Measurements from ENCODE around the gene HACD2. TPM values are rescaled to one million over a fixed set of nuclear protein-coding genes. Genes with fewer than 3 reads are reported as not detected.
"Not testable (repeated sequence)": the region's sequence is repeated elsewhere in the genome, so short reads cannot be mapped to it uniquely, and the experiment has no call there.

HACD2 gene
- total RNA-seq, 1 donor from 2014 or later, result 23.5 TPM

DNA sequence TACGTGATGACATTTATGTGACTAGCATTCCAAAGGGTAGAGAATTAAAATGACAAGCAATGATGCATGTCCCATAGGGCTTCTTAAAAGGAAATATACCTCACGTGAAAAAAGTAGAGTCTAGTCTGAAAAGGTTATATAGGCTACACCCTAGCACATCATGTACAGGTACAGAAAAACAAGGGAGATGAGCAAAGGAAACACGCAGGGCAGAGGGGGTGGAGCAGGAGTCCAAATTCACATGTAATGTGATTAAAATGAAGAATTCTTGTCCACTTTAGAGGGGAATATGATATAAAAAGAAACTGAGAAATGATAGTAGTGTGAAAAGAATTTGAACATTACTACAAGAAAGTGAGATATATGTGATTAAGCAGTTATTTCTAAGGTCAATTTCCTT is 59.4 kb downstream of the HACD2 start:
- DNase-seq, result no peak

DNA sequence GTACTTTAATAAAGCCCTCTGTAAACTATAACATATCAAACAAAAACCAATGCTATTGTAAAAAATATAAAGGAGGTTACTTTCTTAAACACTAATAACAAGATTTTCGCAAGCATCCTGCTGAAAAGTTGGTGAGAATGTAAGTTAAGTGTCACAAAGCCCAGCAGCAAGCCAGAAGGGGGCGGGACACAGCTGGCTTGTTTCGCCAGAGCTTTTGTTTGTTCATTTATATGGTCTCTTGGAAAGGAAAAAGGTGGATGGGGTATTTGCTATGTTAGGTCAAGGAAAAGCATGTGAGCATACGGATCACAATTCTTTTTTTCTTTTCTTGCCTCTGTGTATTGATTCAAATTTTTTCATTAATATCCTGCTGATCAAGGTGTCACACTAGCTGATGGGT is 59.9 kb downstream of the HACD2 start:
- no peak for DNase-seq

- no peak for DNase-seq
Measured at GRCh38 chr3:123523023-123523412, 61.8 kb downstream of the HACD2 start.

GRCh38 chr3:123522320-123523022 is 62.4 kb downstream of the HACD2 start:
- DNase-seq, result no peak

DNA sequence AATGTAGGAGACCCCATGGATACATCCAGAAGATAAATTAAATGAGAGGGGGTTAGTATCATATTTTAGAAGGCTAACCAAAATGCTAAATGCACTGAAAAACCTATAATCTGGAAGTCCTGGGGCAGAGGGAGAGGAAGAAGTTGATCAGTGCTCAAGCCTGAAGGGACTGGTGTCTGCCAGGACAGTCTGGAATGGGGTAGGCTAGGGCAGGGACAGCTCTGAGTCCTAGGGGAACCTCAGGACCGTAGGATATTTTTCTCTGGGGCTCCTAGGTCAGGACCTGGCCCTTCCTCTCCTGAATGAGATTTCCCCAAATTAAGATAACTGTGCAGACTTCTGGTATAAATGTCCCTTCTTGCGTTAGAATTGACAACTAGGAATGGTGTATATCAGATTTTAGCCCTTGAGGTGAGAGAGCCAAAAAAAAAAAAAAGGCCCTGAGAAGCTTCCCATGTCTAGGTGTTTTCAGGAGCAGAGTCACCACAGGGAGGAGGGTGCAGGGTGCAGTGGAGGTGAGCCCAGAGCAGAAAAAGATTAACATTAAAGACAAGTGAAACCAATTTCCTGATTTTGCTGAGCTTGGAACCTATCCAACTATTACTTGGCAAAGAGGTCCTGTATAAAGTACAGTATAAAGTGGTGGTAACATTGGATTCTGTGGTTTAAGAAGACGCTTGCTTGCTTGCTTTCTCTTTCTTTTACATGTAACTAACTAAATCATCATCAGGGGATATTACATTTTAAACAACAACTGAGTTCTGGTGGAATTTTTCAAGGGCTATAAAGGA is 63.5 kb downstream of the HACD2 start:
- peak; percentile 28 for DNase-seq

- no peak for DNase-seq
Measured at GRCh38 chr3:123520656-123521055, 64.2 kb downstream of the HACD2 start.

- no peak for DNase-seq
Measured at GRCh38 chr3:123518892-123519485, 65.9 kb downstream of the HACD2 start.

- no peak for DNase-seq
Measured at GRCh38 chr3:123511726-123512125, 73.1 kb downstream of the HACD2 start.

- no peak for DNase-seq
Measured at GRCh38 chr3:123511084-123511483, 73.8 kb downstream of the HACD2 start.

- no peak for DNase-seq
Measured at GRCh38 chr3:123508178-123508577, 76.7 kb downstream of the HACD2 start.

DNA sequence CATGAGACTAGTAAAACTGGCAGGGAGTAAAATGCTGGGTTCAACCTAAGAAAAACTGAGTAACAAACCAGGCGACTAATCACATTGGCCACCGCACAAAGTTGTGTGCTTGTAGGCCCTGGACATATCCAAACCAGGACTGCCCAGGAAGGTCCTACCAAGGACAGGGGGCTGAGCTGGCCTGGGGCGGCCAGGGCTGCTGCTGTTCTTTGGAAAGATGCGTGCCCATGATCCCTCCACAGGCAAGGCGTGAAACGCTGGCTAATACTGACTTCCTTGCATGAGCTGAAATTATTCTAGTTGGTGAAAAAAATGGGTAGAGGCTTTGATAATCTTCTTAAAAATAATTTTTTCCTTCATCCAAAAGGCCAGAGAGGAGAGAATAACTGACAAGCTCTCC is 79.0 kb downstream of the HACD2 start:
- DNase-seq, result no peak

GRCh38 chr3:123503203-123503602 is 81.7 kb downstream of the HACD2 start:
- no peak for DNase-seq

- DNase-seq, result peak; percentile 81
Measured at GRCh38 chr3:123499322-123499721, 85.5 kb downstream of the HACD2 start.

GRCh38 chr3:123498761-123499160 is 86.1 kb downstream of the HACD2 start:
- DNase-seq, result no peak

DNA sequence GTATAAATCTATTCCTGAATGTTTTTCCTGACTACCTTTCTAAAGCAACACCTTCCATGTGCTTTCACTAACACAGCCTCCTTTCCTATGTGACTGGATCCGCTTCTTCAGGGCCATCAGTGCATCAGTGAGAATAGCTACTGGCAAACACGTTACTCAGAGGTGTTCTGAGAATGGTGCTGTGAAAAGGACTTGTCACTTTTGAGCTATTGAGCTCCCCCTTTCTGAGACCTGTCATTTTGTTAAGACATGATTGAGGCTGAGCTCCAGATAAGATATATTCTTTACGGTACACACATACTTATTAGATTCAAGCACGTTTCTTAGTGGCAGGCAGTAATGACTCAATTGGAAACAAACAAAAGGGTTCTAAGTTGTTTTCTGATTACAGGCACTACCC is 90.9 kb downstream of the HACD2 start:
- no peak for DNase-seq

- DNase-seq, result no peak
Measured at GRCh38 chr3:123491966-123492587, 92.8 kb downstream of the HACD2 start.

DNA sequence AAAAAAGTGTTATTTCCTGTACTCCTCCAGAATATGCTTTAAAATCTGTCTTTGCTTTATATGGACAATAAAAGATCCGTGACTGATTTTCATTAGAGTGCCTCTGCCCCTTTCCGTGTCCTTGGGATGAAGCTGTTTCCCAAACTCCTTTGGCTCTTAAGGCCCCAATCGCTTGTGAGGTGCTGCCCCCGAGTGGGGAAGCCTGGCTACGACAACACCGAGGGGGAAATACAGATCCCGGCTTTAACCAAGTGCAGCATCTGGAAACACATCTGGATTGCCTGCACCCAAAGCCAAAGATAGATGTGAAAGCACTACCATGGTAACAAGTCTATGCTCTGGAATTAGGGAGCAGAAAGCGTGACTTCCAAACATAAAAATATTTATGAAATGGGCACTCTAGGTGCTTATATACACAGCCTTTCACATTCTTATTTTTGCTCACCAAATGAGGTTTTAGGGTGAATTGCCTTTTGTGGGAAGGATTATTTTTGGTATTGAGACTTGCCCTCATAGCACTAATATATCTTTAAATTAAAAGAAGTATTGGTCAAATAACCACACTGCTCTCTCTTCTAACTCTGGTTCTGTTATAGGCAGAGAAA is 95.4 kb downstream of the HACD2 start:
- peak; percentile 92 for DNase-seq

DNA sequence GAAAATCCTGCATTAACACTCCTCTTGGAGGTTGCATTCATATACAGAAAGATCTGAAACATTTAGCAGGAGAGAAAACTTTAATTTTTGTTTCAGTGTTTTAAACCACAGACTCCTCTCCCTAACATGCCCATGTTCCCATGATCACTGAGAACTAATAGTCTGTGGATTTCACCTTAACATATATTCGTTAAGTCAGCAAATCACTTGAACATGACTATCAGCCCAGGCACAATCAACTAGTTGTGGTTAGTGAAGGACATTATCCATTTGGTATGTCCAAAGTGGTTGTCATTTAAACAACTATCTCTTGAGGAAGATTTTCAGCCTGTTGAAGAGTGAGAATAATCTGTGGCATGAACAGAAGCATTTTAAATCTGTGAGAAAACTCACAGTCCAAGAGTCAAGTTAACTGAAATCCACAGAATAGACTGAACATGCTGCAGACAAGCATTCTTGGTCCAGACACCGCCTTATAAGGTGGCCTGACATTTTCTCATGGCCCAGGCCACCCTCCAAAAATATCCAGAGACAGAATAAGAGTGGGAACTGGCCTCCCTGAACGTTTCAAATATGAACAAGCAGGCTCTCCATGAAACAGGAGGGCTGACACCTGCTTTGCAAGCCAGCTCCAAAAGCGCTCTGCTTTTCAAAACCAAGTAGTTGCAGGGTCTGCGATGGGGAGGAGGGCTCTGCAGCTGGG is 96.1 kb downstream of the HACD2 start:
- no peak for DNase-seq

- not testable (repeated sequence) for DNase-seq
Measured at GRCh38 chr3:123487063-123487462, 97.8 kb downstream of the HACD2 start.

- DNase-seq, result no peak
Measured at GRCh38 chr3:123486460-123486859, 98.4 kb downstream of the HACD2 start.

GRCh38 chr3:123485551-123485950 is 99.3 kb downstream of the HACD2 start:
- DNase-seq, result no peak

DNA sequence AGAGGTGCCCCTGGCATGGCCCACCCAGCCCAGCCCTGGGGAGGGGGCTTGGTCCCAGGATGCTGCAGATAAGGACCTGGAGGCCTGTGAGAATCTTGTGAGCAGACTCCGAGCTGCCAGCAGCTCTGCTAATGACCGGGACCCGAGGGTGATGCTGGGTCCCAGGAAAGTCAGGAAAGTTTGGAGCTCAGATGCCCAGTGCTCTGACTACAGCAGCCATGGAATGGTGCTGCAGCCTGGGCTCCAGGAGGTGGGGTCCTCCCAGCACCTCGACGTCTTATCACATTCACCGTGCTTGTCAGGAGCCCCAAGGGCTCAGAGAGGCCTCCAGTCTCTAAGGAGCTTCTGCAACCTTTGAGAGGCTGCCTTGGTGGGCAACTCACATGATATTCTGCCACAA is 101.7 kb downstream of the HACD2 start:
- DNase-seq, result no peak
